Hematopoietic multipotent progenitor cell treated with erythropoietin and hydrocortisone succinate and interleukin-3 and kit ligand, for 15 days (in vitro differentiated cells): ENCODE results near the gene SLC16A12.
"Not testable (repeated sequence)": the region's sequence is repeated elsewhere in the genome, so short reads cannot be mapped to it uniquely, and the experiment has no call there.

Experiments
- DNase-seq: peaks from one replicate; pipeline ENCODE4 v3.0.0-alpha.2; 2015; ENCODE audit warnings: low spot score

Gene SLC16A12

DNA sequence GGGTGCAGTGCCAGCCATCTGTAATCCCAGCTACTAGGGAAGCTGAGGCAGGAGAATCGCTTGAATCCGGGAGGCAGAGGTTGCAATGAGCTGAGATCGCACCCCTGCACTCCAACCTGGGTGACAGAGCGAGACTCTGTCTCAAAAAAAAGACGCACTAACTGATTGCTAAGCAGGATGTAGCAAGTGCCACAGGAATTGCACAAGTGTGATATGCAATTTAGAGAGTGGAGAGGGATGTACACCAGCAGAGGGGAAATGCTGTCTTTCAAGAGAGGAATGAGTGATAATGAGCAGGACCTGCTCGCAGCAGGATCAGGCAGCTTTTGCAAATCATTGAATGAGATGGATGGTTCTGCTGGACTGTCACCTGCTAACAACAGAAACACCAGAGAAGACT lies 13.3 kb upstream of the SLC16A12 start:
- DNase-seq, result no peak

DNA sequence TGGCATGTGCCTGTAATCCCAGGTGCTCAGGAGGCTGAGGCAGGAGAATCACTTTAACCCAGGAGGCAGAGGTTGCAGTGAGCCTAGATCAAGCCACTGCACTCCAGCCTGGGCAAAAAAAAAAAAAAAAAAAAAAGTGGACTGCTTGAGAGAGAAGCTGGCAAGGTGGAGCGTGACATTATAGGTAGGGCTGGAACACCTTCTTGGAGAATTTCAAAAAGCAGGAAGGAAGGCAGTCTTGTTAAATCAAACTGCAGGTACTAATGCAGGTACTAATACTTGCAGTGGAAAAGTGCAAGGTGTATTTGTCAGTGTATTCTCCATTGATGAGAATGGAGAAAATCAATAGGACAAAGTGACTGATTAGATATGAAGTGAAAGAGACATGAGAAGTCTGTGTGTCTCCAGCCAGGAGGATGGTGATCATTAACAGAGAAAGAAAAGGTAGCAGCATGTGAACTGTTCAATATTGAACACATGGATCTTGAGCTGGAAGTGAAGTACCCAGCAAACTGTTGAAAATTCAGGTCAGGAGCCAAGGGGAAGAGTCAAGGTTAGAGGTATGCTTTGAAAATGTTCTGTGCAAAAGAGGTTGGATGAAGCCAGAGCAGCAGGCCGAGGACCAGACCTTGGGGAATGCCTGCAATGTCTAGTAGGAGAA lies 12.6 kb upstream of the SLC16A12 start:
- DNase-seq, result no peak

DNA sequence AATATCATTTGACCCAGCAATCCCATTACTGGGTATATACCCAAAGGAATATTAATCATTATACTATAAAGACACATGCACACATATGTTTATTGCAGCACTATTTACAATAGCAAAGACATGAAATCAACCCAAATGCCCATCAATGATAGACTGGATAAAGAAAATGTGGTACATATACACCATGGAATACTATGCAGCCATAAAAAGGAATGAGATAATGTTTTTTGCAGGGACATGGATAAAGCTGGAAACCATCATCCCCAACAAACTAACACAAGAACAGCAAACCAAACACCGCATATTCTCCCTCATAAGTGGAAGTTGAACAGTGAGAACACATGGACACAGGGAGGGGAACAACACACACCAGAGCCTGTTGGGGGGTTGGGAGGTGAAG lies 11.3 kb upstream of the SLC16A12 start:
- DNase-seq, result not testable (repeated sequence)

DNA sequence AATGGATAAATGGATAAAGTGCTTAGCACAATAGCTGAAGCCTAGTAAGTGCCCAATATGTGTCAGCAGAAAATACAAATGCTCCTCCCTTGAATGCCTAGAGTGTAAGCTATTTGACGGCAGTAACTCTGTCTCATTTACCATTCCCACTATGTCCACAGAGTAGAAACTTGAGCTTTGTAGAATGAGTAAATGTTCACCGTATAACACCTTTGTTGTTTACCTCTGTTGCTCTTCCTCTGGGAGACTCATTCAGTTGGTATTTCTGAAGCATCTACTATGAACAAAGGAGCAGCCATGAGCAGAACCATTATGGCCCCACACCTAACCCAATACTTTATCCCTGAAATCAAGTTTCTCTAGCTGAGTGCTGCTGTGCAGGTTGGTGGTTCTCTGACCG lies 8.4 kb upstream of the SLC16A12 start:
- DNase-seq, result no peak

DNA sequence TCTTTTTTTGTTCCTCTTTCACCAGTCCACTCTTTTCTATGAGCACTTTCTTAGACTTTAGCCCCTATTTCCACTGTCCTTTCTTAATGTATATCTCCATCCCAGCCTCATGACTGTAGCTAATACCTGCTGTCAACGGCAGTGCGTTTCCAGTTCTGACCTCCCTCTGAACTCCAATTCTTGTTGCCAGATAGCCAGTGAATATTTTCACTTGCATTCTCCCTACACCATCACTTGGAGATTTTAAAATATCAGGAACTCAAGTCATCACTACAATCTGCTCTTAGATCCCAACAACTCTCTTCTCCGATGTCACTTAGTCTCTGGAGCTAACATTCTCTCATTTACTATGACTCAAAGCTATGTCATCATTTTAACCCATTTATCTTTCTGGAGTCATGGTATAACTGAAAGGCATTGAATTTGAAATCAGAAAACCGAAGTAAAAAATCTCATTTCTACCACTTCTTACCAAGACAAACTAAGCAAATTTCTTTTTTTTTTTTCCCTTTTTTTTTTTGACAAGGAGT lies 5.1 kb upstream of the SLC16A12 start:
- no peak for DNase-seq

DNA sequence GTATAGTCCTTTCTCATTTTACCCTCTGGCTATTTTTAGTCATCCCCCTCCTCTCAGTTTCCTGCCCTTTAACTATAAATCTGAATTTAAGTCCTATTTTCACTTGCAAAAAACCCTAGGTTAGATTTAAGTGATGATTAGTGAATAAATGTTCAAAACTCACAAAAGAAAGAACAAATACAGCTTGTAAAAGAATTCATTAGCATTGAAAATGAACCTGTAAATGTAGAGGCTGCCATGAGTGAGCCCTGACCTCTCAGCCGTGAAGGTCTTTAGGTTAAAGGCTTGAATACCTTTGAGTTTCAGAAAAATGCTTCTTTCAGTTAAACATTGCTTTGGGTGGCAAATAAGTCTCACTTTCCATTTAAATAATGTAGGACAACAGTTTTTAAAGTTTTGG lies 2.0 kb upstream of the SLC16A12 start:
- no peak for DNase-seq

DNA sequence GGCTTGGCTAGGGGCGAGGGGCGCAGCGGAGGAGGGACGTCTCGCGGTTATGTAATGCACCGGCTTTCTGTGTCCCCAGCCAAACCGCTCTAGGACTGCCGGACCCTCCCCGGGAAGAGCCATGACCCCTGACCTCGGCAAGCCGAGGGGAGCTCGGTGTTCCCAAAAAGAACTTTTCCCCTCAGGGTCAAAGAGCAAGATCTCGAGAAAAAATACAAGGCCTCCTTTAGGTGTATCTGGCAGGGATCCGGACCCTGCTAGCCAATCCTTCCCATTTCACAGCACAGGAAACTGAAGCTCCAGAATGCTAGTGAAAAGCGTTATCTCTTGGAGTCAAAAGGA lies 590 bp upstream of the SLC16A12 start:
- DNase-seq, result no peak

DNA sequence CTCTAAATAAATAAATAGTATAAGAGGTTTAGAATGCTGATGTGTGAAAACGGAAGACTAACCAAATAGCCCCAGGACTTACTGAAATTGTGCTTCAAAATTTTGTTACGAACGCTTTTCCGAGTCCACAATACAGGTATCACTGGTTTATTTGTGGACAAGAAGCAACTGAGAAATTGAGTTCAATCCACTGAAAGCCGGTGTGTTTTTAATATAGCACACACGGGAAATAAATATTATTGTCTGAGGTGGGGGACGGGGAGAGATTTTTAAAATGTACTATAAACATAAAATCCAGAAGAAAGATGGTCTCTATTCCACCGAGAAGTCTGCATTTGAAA lies 598 bp downstream of the SLC16A12 start:
- DNase-seq, result no peak

DNA sequence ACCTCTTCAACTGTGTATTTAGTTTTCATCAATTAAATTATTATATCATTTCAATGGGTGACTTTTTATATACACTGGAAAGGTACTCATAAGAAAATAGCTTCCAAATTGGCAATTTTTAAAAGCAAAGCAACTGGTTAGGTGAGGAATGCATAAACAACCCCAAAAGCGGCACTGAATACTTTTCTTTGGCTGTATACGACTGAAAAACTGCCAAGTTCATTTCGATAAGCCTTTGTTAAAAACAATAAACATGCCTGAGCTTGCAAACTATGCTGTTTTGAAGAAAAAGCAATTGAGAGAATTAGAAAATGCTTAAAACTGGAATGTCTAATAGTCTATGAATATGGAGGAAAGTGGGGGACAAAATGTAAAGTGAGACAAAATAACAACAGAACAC lies 2.9 kb downstream of the SLC16A12 start:
- DNase-seq, result no peak

DNA sequence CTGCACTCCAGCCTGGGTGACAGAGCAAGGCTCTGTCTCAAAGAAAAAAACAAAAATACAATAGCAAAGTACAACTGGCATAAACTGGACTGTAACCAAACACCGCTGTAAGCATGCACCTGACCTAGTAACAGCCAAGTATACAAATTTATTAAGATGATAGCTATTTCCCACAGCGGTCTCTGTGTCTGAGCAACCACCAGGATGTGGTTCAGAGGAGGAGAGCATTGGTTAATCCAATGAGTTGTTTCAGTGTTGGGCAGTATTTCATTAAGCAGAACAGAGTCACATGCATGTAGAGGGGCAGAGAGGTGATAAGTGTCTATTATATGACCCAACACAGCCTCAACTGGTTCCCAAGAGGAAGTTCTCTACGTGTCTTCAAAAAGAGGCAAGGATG lies 4.0 kb downstream of the SLC16A12 start:
- no peak for DNase-seq

DNA sequence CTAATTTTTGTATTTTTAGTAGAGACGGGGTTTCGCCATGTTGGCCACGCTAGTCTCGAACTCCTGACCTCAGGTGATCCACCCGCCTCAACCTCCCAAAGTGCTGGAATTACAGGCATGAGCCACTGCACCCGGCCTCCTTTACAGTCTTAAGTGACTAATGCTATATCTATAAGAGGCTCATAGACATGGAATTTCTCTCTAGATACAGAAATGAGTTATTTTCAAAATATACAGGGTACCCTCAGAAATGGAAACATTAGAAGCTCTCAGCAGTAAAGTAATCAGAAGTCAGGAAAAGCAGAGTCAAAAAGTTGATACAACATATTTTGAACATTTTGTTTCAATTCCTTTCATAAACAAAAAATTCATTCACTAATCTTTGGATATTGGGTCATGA lies 5.7 kb downstream of the SLC16A12 start:
- not testable (repeated sequence) for DNase-seq

DNA sequence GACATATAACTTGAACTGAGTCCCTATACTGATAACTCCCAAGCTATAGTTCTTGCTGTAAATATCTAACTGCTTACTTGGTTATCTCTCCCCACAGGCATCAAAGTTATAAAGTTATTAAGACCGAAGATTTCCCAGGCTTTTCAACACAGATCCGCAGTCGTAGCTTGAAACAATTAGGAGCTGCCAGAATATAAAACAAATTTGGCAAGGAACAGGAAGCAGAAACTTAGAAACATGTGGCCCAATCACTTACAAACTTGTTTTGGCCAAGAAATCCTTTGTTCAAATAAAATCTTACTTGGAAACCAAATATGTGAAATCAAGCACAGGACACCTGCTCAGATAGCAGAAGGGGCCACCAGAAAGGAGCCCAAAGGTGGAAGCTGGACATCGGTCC lies 9.0 kb downstream of the SLC16A12 start:
- no peak for DNase-seq

DNA sequence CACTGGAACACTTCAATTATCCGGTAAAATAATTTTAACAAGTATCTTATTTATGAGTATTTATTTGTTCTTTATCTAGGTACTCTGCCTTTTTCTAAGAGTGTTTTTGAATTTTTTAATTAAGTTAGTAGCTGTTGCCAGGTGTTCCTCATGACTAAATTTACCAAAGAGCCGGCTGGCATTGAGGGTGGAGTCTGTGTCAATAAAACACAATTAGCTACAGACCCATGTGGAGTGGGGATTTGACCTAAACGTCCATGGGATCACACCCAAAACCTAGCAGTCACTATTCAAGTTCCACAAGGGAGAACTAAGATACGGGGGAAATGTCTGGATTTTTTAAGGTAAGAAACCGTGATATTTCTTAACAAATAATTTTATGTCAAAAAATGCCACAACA lies 9.8 kb downstream of the SLC16A12 start:
- DNase-seq, result no peak

DNA sequence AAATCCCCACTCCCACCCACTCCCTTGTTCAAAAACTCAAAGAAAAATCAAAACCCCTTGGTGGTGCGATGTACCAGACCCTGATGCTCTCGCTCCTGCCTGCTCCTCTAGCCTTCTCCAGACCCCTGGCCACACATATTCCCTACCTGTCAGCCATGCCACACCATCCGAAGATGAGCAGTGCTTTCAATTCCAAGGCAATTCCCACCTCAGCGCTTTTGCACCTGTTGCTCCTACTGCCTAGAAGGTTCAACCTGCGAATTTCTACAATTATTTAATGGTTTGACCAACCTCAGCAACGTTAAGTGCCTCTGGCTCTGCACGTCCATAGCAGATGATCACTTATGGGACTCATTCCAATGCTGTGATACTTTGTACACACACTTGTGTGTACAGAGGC lies 11.1 kb downstream of the SLC16A12 start:
- DNase-seq, result no peak

DNA sequence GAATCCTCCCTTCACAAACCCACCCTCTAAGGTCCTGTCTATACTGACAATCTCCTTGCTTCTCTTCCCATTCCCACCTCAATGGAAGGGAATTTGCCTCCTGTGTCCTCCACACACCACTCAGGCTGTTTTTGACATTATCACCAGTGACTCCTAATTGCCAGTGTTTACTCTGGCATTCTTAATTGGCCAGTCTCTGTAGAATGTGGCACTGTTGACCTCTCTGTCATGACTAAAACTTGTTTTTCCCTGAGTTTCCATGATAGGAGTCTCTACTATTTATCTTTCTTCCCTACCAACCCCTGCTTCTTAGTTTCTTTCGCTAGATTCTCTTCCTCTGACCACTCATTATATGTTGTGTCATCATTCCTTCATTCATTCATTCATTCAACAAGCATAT lies 12.1 kb downstream of the SLC16A12 start:
- no peak for DNase-seq

DNA sequence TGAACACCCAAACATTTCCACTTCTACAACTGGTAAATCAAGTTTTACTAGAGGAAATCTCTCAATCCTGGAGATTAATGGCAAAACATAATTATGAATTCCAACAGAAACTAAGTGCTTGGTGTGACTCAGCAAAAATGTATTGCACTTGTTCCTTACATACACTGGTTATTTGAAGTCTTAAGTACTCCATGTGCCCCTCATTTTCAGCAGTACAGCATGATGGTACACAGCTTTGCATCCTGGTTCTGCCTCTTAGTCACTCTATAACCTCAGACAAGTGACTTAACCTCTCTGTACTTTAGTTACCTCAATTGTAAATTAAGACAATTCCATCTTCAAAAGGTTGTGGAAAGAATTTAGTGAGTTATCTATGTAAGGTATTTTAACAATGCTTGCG lies 12.9 kb downstream of the SLC16A12 start:
- no peak for DNase-seq

DNA sequence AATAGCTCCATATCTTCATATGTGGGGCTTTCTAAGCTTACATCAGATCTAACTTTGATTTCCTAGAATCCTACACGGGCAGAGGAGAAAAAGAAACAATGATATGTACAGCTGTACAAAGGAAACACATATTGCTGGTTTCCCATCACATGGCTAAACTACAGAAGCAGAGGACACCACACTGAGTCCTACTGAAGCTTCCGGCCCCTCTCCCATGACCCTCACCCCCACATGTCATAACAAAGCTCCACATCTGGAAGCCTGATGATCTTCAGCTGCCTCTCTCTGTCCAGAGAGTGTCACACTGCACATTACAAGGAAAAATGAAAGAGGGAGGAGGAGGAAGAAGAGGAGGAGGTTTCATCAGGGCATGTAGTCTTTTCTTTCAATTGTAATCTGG lies 14.0 kb downstream of the SLC16A12 start:
- DNase-seq, result no peak

DNA sequence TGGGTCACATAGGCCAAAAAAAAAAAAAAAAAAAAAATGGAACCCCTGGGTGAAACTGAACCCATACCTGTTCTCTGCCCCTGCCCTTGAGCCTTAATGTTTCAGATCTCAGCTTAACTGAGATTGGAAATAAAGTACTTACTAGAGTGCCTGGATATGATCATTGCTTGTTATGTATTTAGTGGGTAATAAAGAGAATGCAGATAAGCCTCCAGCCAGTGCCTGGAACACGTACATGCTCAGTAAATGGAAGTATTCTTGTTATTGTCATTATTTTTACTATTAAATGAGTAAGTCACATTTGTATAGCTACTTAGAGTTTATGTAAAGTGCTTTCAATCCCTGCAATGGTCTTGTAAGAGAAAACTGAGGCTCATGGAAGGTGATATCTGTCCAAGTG lies 14.7 kb downstream of the SLC16A12 start:
- DNase-seq, result no peak

DNA sequence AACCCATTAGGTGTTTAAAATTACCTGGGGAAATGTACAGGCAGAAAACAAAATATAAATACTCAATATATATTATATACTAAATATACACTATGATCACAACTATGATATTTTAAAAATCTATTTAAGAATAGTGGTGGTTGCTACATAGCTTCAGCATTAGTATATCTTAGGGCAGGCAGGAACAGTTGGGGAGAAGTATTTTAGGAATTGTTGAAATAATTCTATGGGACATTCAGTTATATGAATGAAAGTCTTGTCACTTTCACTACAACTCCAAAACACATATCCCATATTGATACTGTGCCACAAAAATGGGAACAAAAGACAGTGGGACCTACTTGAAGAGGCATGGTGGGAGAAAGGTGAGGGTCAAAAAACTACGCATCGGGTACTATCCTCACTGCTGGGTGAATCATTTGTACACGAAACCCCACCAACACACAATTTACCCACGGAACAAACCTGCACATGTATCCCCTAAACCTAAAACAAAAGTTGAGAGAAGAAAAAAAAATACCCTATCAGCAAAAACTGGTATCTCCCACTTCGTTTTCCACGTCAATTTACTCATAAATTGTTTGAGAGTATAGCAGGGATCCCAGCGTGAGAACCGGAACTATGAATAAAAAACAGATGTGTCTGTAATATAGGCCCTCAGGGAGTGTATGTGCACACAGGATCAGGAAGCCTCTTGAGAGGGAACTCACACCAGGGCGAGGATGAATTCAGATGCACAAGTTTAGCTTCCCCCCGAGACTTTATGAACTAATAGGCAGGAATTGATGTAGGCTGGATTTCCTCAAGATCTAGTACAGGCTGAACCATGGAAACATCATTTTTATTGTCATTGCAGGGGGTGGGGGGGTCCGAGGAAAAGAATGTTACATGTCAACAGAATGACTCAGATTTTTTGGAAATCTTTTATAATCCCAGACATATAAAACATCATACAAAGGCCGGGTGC lies 16.2 kb downstream of the SLC16A12 start:
- DNase-seq, result no peak

DNA sequence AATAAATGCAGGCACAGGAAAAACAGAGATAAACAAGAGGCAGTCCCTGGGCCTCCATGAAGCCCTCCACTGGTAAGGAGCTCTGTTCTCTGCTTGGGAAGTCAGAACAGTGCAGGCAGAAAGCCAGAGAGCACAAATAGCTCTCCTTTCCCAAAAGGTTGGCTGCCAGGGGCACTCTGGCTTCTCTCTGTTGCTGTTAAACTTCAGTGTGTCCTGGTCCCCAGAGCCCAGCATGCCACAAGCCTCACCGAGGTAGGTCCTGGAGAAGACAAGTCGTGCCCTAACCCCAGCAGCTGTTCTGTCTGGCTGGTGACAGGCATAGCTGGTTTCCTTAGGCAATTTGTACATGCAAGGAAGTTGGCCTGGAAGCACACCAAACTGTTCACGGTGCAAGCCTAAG lies 17.3 kb downstream of the SLC16A12 start:
- no peak for DNase-seq

DNA sequence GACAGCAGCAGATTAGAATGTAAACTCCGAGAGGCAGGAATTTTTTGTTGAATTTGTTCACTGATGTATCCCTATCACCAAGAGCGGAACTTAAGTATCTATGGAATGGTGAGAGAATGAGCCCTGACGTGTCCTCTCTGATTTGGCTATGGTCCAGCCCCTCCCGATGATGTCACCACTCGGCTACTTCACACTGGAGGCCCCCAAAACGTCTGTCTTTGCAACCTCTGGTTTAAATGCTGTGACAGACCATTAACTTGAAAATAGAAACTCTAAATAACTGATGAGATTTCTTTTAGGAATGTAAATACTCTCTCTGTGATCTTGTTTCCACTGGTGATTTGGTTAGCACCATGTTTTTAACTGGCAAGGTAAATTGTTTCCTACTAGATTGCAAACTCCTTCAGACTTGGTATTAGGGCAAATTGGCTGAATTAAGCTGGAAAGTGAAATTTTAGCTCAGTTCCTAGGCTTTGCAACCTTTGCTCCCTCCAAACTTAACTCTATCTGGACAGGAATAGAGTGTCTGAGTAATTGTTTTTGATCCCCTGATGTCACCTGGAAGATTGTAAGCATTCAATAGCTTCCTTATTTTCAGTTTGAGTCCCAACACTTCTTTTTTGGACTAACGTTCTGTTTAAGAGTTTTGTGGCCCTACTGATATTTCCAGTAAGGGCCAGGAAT lies 19.1 kb downstream of the SLC16A12 start:
- no peak for DNase-seq

DNA sequence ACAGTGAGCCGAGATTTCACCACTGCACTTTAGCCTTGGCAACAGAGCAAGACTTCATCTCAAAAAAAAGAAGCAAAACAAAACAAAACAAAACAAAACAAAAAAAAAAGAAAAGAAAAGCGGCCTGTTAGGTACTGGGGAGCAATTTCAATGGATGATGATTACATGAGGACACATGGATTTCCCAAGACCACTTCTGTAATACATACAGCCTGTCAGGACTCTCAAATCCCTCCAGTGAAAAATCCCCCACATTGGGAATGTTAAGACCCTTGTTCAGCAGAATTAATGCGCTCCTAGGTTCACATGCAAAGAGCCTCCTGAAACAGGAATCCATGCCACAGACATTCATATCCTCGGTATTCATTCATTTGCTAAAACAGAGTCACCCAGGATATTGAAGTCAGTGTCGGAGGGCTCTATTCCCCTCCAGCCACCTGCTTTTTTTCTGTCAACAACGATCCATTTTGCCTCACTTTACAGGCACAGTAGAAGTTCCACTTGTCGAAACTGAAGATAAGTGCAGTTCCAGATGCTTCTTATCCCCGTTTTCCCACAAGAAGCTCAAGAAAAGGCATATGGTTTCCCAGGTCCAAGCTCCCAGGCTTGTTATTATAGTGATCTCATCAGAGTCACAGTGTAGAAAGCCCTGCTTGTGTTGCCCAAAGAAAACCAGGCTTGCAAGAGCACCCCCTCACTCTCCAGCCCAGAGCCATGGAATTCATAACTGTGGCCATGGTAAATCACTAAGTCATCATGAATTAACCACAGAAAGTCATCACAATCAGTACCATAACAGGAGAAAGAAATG lies 20.2 kb downstream of the SLC16A12 start:
- DNase-seq, result no peak
